ENCODE results near the gene MRPL48.

The MRPL48 gene

GRCh38 chr11:73854680-73855079 is 67.0 kb downstream of the MRPL48 start:
- ChIA-PET CTCF (interaction anchor here (0.6 kb wide), 1 partner anchor 1787 kb away, joined by 3 read pairs; no protein-coding TSS in a partner anchor), POLR2A (ENCODE audit: low non-redundant PET) (no interaction called here)
- H3K27ac ChIP-seq = no peak overlapping the region
- TF ChIP-seq, protein P1, sequence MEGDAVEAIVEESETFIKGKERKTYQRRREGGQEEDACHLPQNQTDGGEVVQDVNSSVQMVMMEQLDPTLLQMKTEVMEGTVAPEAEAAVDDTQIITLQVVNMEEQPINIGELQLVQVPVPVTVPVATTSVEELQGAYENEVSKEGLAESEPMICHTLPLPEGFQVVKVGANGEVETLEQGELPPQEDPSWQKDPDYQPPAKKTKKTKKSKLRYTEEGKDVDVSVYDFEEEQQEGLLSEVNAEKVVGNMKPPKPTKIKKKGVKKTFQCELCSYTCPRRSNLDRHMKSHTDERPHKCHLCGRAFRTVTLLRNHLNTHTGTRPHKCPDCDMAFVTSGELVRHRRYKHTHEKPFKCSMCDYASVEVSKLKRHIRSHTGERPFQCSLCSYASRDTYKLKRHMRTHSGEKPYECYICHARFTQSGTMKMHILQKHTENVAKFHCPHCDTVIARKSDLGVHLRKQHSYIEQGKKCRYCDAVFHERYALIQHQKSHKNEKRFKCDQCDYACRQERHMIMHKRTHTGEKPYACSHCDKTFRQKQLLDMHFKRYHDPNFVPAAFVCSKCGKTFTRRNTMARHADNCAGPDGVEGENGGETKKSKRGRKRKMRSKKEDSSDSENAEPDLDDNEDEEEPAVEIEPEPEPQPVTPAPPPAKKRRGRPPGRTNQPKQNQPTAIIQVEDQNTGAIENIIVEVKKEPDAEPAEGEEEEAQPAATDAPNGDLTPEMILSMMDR (conservative IDR thresholded peaks at IDR 0.05; ENCODE audit: low read depth) = no peak
- no peak for DNase-seq (ENCODE audit: low spot score)

DNA sequence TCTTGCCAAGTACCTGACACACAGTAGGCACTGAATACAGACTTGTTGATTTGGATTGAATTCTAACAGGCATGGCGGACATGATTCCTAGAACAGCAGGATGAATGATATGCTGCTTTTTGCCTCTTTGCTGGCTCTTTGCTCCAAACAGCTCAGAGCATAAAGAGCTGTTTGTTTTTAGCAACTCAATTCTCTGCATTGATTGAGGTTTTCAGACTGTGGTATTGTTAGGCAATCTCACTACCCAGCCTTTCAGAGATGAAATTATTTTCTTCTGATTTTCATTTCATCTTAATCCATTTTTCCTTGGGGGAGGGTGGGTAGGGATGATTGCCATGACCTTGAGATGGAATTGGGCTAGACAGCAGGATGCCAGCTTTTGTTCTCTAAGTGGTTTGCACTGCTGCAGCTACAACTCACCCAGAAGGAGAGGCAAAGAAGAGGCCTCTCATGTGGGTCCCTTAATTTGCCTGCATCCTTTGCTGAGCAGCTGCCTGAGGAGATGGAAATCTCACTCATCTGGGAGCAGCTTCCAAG is 68.4 kb downstream of the MRPL48 start:
- TF ChIP-seq, protein P1 (conservative IDR thresholded peaks at IDR 0.05; ENCODE audit: low read depth) = no peak
- no peak for DNase-seq (ENCODE audit: low spot score)
- CTCF ChIA-PET = no interaction called here
- H3K27ac ChIP-seq = no peak overlapping the region
- POLR2A ChIA-PET (ENCODE audit: low non-redundant PET) = no interaction called here

GRCh38 chr11:73859671-73860070 is 72.0 kb downstream of the MRPL48 start:
- no peak for DNase-seq (ENCODE audit: low spot score)
- no peak overlapping the region for H3K27ac ChIP-seq
- TF ChIP-seq, protein P1 (conservative IDR thresholded peaks at IDR 0.05; ENCODE audit: low read depth) = no peak
- ChIA-PET POLR2A (ENCODE audit: low non-redundant PET) (no interaction called here), CTCF (no interaction called here)

DNA sequence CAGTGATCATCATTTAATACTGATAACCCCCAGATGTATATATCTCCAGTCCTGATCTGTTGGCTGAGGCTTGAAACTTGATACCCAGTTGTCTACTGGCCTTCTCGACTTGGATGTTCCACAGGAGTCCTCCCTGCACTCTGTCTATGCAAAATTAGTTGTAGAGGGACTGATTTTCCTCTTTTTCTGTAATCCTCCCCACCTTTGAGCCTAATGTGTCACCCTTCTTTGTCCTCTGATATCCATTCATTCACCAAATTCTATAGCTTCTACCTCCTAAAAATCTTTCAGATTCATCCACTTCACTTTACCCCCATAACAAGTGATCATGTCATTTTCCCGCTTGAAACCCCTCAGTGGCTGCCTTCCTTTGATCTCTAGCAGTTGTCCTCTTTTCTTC is 72.5 kb downstream of the MRPL48 start:
- POLR2A ChIA-PET (ENCODE audit: low non-redundant PET) = no interaction called here
- TF ChIP-seq, protein P1 (conservative IDR thresholded peaks at IDR 0.05; ENCODE audit: low read depth) = no peak
- no peak for DNase-seq (ENCODE audit: low spot score)
- no peak overlapping the region for H3K27ac ChIP-seq
- CTCF ChIA-PET = no interaction called here

GRCh38 chr11:73862986-73863385 is 75.3 kb downstream of the MRPL48 start:
- no peak for DNase-seq (ENCODE audit: low spot score)
- no peak overlapping the region for H3K27ac ChIP-seq
- TF ChIP-seq, protein P1 (conservative IDR thresholded peaks at IDR 0.05; ENCODE audit: low read depth) = no peak
- CTCF ChIA-PET = no interaction called here
- POLR2A ChIA-PET (ENCODE audit: low non-redundant PET) = no interaction called here

GRCh38 chr11:73866095-73866579 is 78.5 kb downstream of the MRPL48 start:
- no peak for DNase-seq (ENCODE audit: low spot score)
- TF ChIP-seq, protein P1 (conservative IDR thresholded peaks at IDR 0.05; ENCODE audit: low read depth) = no peak
- CTCF ChIA-PET = interaction anchor here (0.6 to 0.7 kb wide), 2 partner anchors 14 to 16 kb away, joined by 4 to 7 read pairs; no protein-coding TSS in a partner anchor
- POLR2A ChIA-PET (ENCODE audit: low non-redundant PET) = no interaction called here
- peak overlapping the region; percentile 70 for H3K27ac ChIP-seq
